K562 (cell line): Measurements from ENCODE around the gene MKS1. TPM values are rescaled to one million over a fixed set of nuclear protein-coding genes. Genes with fewer than 3 reads are reported as not detected.

Experiments
- DNMT1 ChIP-seq: fragments of 450-650 bp; IDR thresholded peaks from 2 replicates; pipeline ENCODE4 v1.6.1; 2016; ENCODE audit warnings: antibody characterized with exemption, mild to moderate bottlenecking
- HSF4 ChIP-seq: fragments of 250-450 bp; sonication (Bioruptor Pico); IDR thresholded peaks from 2 replicates; pipeline ENCODE4 v2.1.2; 2022; ENCODE audit warnings: mild to moderate bottlenecking, moderate library complexity, borderline replicate concordance
- KDM5B ChIP-seq: fragments of 200-600 bp; sonication (generic); IDR thresholded peaks from 2 replicates; pipeline ENCODE4 v1.6.1; 2012; ENCODE audit warnings: low read depth, mild to moderate bottlenecking, moderate library complexity, low read length, control low read depth, inconsistent platforms; ENCODE audit not compliant: insufficient replicate concordance
- MEF2A ChIP-seq: IDR thresholded peaks from 2 replicates; pipeline ENCODE4 v1.6.1; 2011; ENCODE audit warnings: low read depth, mild to moderate bottlenecking, low read length, moderate library complexity; ENCODE audit not compliant: control insufficient read depth
- RBM15 ChIP-seq: fragments of 200-400 bp; formaldehyde crosslinking; IDR thresholded peaks from 2 replicates; pipeline ENCODE4 v1.6.1; 2018; ENCODE audit warnings: mild to moderate bottlenecking, low read length, moderate library complexity; ENCODE audit not compliant: insufficient read depth
- TARDBP ChIP-seq: fragments of 450-650 bp; IDR thresholded peaks from 2 replicates; pipeline ENCODE4 v1.6.1; 2016
- ZFPM2 ChIP-seq: fragments of 250-450 bp; sonication (Bioruptor Pico); IDR thresholded peaks from 2 replicates; pipeline ENCODE4 v1.5.1; 2022; ENCODE audit warnings: mild to moderate bottlenecking
- polyA plus RNA-seq, 8 experiments: library from polyadenylated mRNA; depleted of rRNA in 4 of 8; stranded (reverse) in 5 of 8; unstranded in 3 of 8; fragments of >200 nt; fragmentation: Nextera tagmentation in 2 of 8; fragmentation: Illumina TruSeq in 1 of 8; extraction: Ambion mirVana in 2 of 8; extraction: Trizol in 1 of 8; gene quantifications; 2 replicates each; pipeline versions ENCODE4 v1.2.1 to v1.2.3, GENCODE V29; 2011 to 2014; ENCODE audit warnings: inconsistent platforms in 1 of 8, missing spikeins in 1 of 8
- total RNA-seq, 7 experiments: library from RNA; depleted of rRNA in 6 of 7; stranded (reverse); fragments of >200 nt in 6 of 7; fragmentation: Illumina TruSeq in 2 of 7; extraction: Trizol in 2 of 7; gene quantifications; 2 replicates each; pipeline versions ENCODE4 v1.2.1 to v1.2.3, GENCODE V29; 2011 to 2021; ENCODE audit warnings: low replicate concordance in 1 of 7
- TF ChIP-seq, protein P1 (sequence below): fragments of 450-650 bp; IDR thresholded peaks from 2 replicates; pipeline ENCODE4 v1.6.1; 2014; ENCODE audit warnings: low read depth, mild to moderate bottlenecking, moderate library complexity, borderline replicate concordance
- TF ChIP-seq, protein P2 (sequence below): sonication (generic); formaldehyde crosslinking; IDR thresholded peaks from 2 replicates; pipeline ENCODE4 v1.8.0; 2022; ENCODE audit warnings: missing genetic modification reagents, mild to moderate bottlenecking, moderate library complexity, borderline replicate concordance
- TF ChIP-seq, protein P3 (sequence below): fragments of 250-450 bp; sonication (Bioruptor Pico); IDR thresholded peaks from 2 replicates; pipeline ENCODE4 v1.5.0; 2022; ENCODE audit warnings: mild to moderate bottlenecking
- TF ChIP-seq, protein P4 (sequence below): sonication (generic); formaldehyde crosslinking; IDR thresholded peaks from 2 replicates; pipeline ENCODE4 v1.9.0; 2022; ENCODE audit warnings: mild to moderate bottlenecking, missing genetic modification reagents
- TF ChIP-seq, protein P5 (sequence below), 2 experiments: fragments of 450-650 bp; formaldehyde crosslinking in 1 of 2; IDR thresholded peaks; 2 replicates each; pipeline versions ENCODE4 v1.4.0 to v1.6.1; 2014 to 2020; ENCODE audit warnings: mild to moderate bottlenecking in 2 of 2, borderline replicate concordance in 1 of 2, low read depth in 1 of 2

Gene MKS1
- total and polyA plus RNA-seq, 9 of the 15 experiments (the other 6 are each of a cell fraction or from before 2014, with no cell fraction given): 16.3 to 31.0 (median 25.9) TPM

DNA sequence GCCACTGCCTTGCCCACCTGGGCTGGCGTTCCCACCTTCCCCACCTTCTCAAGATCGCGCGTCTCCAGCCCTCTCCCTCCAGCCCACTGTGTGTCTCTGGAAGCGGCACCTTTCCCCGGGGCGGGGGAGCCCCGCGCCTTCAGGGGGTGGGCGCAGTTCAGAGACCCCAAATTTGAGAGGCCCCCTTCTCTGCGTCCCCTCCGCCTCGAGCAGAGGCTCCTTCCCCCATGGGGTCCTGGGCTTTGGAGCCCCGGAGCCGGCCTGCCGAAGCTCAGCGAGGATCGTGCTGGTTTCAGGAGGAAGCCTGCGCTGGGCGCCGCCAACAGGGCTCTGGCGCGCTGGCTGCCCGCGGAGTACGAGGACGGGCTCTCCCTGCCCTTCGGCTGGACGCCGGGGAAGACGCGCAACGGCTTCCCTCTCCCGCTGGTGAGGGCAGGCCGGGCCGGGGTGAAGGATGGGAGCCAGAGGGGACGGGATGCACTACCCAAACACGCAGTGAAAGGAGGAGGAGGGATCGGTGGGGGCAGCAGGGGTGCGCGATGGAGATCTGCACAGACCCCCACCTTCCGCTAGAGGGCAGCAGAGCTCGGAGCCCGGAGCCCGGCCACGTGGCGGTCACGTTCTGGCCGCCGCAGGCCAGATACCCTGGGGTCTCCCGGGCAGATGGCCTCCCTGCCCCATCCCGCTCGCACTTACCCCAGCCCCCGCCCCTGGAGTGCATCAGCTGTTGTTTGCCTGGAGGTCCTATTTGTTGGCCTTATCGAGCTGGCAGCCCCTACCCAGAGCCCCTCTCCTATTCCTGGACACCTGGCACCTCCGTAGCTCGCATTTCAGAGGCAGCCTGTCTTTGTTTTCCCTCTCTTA lies 30.4 kb upstream of the MKS1 start (continued):
- no peak for TF ChIP-seq HSF4 (CRISPR knock-in tag)
- TF ChIP-seq, protein P1, sequence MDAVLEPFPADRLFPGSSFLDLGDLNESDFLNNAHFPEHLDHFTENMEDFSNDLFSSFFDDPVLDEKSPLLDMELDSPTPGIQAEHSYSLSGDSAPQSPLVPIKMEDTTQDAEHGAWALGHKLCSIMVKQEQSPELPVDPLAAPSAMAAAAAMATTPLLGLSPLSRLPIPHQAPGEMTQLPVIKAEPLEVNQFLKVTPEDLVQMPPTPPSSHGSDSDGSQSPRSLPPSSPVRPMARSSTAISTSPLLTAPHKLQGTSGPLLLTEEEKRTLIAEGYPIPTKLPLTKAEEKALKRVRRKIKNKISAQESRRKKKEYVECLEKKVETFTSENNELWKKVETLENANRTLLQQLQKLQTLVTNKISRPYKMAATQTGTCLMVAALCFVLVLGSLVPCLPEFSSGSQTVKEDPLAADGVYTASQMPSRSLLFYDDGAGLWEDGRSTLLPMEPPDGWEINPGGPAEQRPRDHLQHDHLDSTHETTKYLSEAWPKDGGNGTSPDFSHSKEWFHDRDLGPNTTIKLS: peak; percentile 91
- TF ChIP-seq, protein P2, sequence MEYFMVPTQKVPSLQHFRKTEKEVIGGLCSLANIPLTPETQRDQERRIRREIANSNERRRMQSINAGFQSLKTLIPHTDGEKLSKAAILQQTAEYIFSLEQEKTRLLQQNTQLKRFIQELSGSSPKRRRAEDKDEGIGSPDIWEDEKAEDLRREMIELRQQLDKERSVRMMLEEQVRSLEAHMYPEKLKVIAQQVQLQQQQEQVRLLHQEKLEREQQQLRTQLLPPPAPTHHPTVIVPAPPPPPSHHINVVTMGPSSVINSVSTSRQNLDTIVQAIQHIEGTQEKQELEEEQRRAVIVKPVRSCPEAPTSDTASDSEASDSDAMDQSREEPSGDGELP (CRISPR knock-in tag): peak; percentile 85
- TF ChIP-seq, protein P3, sequence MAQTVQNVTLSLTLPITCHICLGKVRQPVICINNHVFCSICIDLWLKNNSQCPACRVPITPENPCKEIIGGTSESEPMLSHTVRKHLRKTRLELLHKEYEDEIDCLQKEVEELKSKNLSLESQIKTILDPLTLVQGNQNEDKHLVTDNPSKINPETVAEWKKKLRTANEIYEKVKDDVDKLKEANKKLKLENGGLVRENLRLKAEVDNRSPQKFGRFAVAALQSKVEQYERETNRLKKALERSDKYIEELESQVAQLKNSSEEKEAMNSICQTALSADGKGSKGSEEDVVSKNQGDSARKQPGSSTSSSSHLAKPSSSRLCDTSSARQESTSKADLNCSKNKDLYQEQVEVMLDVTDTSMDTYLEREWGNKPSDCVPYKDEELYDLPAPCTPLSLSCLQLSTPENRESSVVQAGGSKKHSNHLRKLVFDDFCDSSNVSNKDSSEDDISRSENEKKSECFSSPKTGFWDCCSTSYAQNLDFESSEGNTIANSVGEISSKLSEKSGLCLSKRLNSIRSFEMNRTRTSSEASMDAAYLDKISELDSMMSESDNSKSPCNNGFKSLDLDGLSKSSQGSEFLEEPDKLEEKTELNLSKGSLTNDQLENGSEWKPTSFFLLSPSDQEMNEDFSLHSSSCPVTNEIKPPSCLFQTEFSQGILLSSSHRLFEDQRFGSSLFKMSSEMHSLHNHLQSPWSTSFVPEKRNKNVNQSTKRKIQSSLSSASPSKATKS (CRISPR knock-in tag): no peak
- TF ChIP-seq ZFPM2 (CRISPR knock-in tag): no peak
- TF ChIP-seq TARDBP: no peak
- no peak for TF ChIP-seq KDM5B
- TF ChIP-seq, protein P4, sequence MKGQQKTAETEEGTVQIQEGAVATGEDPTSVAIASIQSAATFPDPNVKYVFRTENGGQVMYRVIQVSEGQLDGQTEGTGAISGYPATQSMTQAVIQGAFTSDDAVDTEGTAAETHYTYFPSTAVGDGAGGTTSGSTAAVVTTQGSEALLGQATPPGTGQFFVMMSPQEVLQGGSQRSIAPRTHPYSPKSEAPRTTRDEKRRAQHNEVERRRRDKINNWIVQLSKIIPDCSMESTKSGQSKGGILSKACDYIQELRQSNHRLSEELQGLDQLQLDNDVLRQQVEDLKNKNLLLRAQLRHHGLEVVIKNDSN: peak; percentile 79
- no peak for TF ChIP-seq DNMT1
- TF ChIP-seq MEF2A: no peak
- TF ChIP-seq RBM15: no peak
- TF ChIP-seq, protein P5, sequence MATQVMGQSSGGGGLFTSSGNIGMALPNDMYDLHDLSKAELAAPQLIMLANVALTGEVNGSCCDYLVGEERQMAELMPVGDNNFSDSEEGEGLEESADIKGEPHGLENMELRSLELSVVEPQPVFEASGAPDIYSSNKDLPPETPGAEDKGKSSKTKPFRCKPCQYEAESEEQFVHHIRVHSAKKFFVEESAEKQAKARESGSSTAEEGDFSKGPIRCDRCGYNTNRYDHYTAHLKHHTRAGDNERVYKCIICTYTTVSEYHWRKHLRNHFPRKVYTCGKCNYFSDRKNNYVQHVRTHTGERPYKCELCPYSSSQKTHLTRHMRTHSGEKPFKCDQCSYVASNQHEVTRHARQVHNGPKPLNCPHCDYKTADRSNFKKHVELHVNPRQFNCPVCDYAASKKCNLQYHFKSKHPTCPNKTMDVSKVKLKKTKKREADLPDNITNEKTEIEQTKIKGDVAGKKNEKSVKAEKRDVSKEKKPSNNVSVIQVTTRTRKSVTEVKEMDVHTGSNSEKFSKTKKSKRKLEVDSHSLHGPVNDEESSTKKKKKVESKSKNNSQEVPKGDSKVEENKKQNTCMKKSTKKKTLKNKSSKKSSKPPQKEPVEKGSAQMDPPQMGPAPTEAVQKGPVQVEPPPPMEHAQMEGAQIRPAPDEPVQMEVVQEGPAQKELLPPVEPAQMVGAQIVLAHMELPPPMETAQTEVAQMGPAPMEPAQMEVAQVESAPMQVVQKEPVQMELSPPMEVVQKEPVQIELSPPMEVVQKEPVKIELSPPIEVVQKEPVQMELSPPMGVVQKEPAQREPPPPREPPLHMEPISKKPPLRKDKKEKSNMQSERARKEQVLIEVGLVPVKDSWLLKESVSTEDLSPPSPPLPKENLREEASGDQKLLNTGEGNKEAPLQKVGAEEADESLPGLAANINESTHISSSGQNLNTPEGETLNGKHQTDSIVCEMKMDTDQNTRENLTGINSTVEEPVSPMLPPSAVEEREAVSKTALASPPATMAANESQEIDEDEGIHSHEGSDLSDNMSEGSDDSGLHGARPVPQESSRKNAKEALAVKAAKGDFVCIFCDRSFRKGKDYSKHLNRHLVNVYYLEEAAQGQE (IDR thresholded peaks at IDR 0.05; ENCODE audit: borderline replicate concordance): peak; percentile 55
- TF ChIP-seq, protein P5 (CRISPR knock-in tag; IDR thresholded peaks at IDR 0.05; ENCODE audit: low read depth): no peak
